GM08714 (cell line): Measurements from ENCODE around the gene MRPL52.

ENCODE experiments used
- H3K4me3 ChIP-seq: fragments of 200-500 bp; sonication (Bioruptor generic); 2 replicates; pipeline ENCODE4 v1.5.1; 2014; ENCODE audit warnings: mild to moderate bottlenecking, low read length, inconsistent platforms
- ZNF274 ChIP-seq: IDR thresholded peaks from 2 replicates; pipeline ENCODE4 v1.6.1; 2012; ENCODE audit warnings: mild to moderate bottlenecking, low read depth, low read length

MRPL52 gene

GRCh38 chr14:22821193-22822015 is 8.3 kb upstream of the MRPL52 start:
- H3K4me3 ChIP-seq: no peak overlapping the region
- no peak for TF ChIP-seq ZNF274

GRCh38 chr14:22822016-22822570 is 7.6 kb upstream of the MRPL52 start:
- peak overlapping the region; percentile 5; the same call in 1 of the 2 replicates for H3K4me3 ChIP-seq
- no peak for TF ChIP-seq ZNF274

GRCh38 chr14:22822571-22823098 is 7.1 kb upstream of the MRPL52 start:
- TF ChIP-seq ZNF274: no peak
- peak overlapping the region; percentile 55; the same call in 1 of the 2 replicates for H3K4me3 ChIP-seq

- TF ChIP-seq ZNF274: no peak
- H3K4me3 ChIP-seq: no peak overlapping the region
Measured at GRCh38 chr14:22824711-22825359, 4.9 kb upstream of the MRPL52 start.

GRCh38 chr14:22829076-22829660 is 519 bp upstream of the MRPL52 start:
- peak overlapping the region; percentile 91; the same call in 1 of the 2 replicates for H3K4me3 ChIP-seq

GRCh38 chr14:22830443-22831010 is 840 bp downstream of the MRPL52 start:
- H3K4me3 ChIP-seq: peak overlapping the region; percentile 91
- TF ChIP-seq ZNF274: no peak

- H3K4me3 ChIP-seq: no peak overlapping the region
Measured at GRCh38 chr14:22835505-22835904, 5.8 kb downstream of the MRPL52 start.

GRCh38 chr14:22836301-22837113 is 6.8 kb downstream of the MRPL52 start, which contains the start of gene MMP14:
MMP14 (plus strand) TSS chr14:22836585; CDS start chr14:22836818, 233 bp downstream.
- no peak for TF ChIP-seq ZNF274
- no peak within 1 kb of the TSS; the same call in 1 of the 2 replicates for H3K4me3 ChIP-seq

More at GRCh38 chr14:22835505-22835904, 5.8 kb downstream of the MRPL52 start:
- TF ChIP-seq ZNF274: no peak

- no peak for TF ChIP-seq ZNF274
Measured at GRCh38 chr14:22837114-22837749, 7.5 kb downstream of the MRPL52 start.

GRCh38 chr14:22837750-22838538 is 8.3 kb downstream of the MRPL52 start:
- H3K4me3 ChIP-seq: no peak overlapping the region
- TF ChIP-seq ZNF274: no peak

More at GRCh38 chr14:22837114-22837749, 7.5 kb downstream of the MRPL52 start:
- no peak overlapping the region; the same call in 1 of the 2 replicates for H3K4me3 ChIP-seq

- TF ChIP-seq ZNF274: no peak
- H3K4me3 ChIP-seq: no peak overlapping the region
Measured at GRCh38 chr14:22838631-22839041, 8.9 kb downstream of the MRPL52 start.
